Astrocyte of the spinal cord (primary cell): ENCODE data around the gene TNS4.

Experiments
- DNase-seq: peaks from one replicate; pipeline ENCODE4 v3.0.0; 2011; ENCODE audit warnings: low read depth, low spot score
- H3K4me3 ChIP-seq: 2 replicates; pipeline ENCODE4 v1.5.1; 2011; ENCODE audit warnings: low read depth, mild to moderate bottlenecking, low read length, moderate library complexity
- CTCF ChIP-seq: IDR thresholded peaks from 2 replicates; pipeline ENCODE4 v1.5.1; 2012; ENCODE audit warnings: low read depth, mild to moderate bottlenecking, low read length, inconsistent platforms
- in situ Hi-C: cut with HindIII; loops from 2 replicates; pipeline ENCODE4 v1.10.0; 2017; ENCODE audit warnings: low sequenced_read_pairs

The TNS4 gene

GRCh38 chr17:40517286-40517662 is 15.9 kb upstream of the TNS4 start:
- no peak for DNase-seq
- in situ Hi-C loops, result no loop called here
- TF ChIP-seq CTCF, result no peak
- H3K4me3 ChIP-seq, result no peak overlapping the region

DNA sequence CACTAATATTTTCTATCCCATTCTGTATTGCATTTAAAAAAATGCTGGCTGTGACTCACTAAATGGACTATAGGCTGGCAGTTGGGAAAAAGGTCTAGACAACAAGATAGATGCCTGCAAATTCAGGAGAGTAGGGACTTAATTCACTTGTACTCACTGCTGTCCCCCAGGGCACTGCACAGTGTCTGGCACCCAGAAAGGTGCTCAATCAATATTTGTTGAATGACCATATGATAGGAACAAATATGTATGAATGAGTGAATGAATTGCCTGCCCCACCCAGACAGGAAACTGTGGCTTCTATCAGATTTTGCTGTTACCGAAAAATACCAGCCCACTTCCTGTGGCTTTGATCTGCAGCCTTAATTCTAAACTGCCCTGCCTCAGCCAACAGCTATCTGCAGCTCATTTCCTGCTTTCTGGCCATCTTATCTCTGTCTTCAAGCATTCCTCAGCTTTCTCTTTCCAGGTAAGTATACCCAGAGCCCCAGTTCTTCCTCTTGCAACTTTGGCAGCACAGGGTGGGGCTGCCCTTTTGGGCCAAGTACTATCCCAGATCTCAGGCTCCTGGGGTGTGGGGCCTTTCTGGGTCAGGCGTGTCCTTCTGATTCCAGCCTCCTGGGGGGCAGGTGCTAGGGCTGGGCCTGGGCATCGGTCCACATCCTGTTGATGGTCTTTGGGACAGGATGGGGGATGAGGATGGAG is 15.3 kb upstream of the TNS4 start:
- no peak for TF ChIP-seq CTCF

DNA sequence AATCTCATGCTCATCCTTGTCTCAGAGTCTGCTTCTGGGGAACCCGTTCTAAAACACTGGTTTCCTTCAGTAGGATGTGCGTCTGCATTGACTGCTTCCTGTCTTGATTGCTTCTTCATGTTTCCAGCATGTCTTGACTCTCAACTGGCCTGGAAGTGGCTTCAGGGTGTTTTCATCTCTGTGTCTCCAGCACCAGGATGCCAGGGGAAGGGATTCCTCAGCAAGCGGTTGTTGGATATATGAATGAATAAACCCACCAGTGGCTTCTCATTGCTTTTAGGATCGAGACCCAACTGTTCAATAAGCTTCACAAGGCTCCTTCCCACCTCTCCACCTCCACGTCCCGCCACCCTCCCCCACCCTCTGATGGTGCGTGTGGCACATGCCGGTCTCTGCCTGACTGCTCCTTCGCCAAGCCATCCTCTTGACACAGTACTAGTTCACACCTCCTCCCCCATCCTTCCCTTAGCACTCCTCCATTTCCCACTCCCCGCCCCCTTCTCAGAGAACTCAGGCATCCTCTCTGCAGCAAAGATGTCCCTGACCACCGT is 14.1 kb upstream of the TNS4 start:
- no peak overlapping the region for H3K4me3 ChIP-seq
- no peak for TF ChIP-seq CTCF
- no peak for DNase-seq
- in situ Hi-C loops, result no loop called here

More for the DNA sequence above, 15.3 kb upstream of the TNS4 start:
- in situ Hi-C loops, result no loop called here
- peak; percentile 59 for DNase-seq
- no peak overlapping the region for H3K4me3 ChIP-seq

DNA sequence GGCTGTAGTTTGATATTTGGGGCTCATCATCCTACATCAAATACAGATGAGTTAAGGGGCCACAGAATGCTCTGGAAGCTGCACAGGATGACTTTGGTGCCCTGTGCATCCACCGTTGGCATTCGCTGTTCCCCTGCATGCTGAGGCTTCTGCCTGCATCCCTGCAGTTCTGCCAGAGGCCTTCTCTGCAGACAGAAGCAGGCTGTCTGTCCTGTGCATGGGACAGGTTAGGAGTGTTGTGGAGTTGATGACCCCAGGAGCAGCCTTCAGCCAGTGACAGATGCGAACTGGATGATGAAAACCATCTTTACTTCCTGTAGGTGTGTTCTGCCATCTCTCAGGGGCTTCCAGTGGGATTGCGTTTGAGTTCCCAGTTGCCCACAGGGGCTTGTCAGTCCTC is 13.6 kb upstream of the TNS4 start:
- no peak overlapping the region for H3K4me3 ChIP-seq
- no peak for TF ChIP-seq CTCF
- in situ Hi-C loops, result no loop called here
- no peak for DNase-seq

- DNase-seq, result no peak
- no peak for TF ChIP-seq CTCF
- in situ Hi-C loops, result no loop called here
- no peak overlapping the region for H3K4me3 ChIP-seq
Measured at GRCh38 chr17:40514013-40514875, 12.8 kb upstream of the TNS4 start.

DNA sequence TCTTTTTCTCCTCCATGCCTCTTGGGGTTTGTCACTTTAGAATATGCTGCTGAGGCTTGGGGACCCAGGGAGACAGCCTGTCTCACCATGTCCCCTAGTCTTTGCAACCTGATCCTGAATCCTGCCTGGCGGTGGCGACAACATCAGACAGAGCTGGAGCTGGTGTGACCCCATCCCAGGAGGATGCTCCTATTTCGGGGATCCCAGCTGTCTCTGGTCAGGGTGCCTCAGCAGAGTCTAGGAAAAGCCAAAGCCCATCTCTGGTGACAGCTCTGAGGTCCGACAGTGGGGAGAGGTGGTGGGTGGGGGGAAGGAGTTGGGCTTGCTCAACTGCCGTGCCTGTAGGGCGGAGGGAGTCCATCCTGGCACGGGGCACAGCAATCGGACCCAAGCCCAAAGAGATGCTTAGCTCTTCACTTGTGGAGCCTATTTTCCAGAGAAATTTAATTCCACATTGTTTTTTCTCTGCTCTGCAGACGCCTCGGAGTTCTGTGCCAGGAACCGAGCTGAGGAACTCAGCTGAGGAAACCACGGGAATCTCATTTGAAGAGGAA is 10.3 kb upstream of the TNS4 start:
- H3K4me3 ChIP-seq, result no peak overlapping the region
- DNase-seq, result no peak
- TF ChIP-seq CTCF, result no peak
- in situ Hi-C loops, result no loop called here
